ENCODE measurements around the gene MED9.

DNA sequence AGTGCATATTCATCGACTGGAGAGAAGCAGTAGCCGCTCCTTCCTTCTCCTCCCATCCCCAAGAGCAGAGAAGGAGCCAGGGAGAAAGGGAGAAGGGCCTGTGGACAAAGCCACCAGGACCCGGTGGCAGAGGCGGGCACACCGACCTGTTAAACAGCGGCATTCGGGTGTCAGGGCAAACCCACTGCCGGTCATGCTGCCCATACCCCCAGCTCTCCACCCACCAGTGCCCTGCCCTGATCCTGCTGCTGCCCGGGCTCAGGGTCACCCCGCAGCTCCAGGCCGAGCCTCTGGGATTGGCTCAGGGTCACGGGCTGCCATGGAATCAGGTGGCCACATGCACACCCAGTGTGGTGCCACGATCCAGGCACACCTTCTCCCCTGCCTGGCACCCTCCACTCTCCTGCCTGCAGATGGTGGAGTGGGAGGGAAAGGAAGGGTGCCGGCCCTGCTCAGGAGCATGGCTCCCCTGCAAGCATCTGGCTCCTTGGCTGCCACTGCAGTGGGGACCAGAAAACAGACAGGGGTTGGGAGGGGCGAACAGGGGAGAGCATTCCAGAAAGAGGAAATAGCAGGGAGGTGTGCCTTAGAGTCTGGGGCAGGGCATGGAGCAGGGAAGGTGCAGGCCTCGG is 37.7 kb downstream of the MED9 start:
- TF ChIP-seq, protein P1, sequence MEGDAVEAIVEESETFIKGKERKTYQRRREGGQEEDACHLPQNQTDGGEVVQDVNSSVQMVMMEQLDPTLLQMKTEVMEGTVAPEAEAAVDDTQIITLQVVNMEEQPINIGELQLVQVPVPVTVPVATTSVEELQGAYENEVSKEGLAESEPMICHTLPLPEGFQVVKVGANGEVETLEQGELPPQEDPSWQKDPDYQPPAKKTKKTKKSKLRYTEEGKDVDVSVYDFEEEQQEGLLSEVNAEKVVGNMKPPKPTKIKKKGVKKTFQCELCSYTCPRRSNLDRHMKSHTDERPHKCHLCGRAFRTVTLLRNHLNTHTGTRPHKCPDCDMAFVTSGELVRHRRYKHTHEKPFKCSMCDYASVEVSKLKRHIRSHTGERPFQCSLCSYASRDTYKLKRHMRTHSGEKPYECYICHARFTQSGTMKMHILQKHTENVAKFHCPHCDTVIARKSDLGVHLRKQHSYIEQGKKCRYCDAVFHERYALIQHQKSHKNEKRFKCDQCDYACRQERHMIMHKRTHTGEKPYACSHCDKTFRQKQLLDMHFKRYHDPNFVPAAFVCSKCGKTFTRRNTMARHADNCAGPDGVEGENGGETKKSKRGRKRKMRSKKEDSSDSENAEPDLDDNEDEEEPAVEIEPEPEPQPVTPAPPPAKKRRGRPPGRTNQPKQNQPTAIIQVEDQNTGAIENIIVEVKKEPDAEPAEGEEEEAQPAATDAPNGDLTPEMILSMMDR (IDR thresholded peaks at IDR 0.05) = no peak
- TF ChIP-seq POLR2AphosphoS5 (IDR thresholded peaks at IDR 0.05) = no peak
